CMK (cell line): Measurements from ENCODE around the gene MYL12A.
"Not testable (repeated sequence)": the region's sequence is repeated elsewhere in the genome, so short reads cannot be mapped to it uniquely, and the experiment has no call there.

Source experiments
- DNase-seq: peaks from one replicate; pipeline ENCODE4 v3.0.0-alpha.2; 2010; ENCODE audit warnings: low read depth

Gene MYL12A

DNA sequence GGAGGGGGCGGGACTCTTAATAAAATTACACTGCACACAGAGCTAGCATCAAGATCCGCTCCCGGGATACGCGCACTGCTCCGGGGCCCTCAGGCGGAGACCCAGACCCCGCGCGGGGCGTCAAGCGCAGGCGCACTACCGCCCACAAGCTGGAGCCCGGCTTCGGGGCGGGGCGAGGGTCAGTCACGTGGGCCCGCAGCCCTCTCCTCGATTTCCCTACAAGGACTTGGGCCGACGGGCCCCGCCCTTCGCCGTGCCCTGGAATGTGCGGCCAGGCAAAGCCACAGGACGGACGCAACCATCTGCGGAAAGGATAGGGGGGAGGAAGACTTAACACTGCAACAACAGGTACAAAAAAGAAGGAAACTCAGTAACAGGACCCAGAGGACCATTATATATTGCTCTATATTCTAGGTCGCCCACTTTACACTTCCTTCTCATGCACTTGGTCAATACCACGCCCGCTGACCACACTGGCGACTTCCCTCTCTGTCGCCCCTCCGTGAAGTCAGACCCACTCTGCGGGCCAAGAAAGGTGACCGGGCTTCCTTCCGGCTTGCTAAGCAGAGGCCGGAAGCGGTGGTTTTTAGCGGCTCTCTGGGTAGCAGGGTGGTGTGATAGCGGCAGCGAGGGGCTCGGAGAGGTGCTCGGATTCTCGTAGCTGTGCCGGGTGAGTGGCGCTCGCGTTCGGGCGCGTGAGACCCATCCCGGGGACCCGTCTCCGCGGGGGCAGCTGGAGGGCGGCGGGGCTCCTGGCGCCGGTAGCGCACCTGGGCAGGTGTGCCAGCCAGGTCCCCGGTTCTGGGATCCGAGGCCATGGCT, at the start of gene MYL12A:
Gene MYL12A, plus strand, starts transcription at position 562 of the 822 bp plus-strand sequence. CDS start 5,447 bp downstream, outside the sequence.
- DNase-seq: peak; percentile 91

DNA sequence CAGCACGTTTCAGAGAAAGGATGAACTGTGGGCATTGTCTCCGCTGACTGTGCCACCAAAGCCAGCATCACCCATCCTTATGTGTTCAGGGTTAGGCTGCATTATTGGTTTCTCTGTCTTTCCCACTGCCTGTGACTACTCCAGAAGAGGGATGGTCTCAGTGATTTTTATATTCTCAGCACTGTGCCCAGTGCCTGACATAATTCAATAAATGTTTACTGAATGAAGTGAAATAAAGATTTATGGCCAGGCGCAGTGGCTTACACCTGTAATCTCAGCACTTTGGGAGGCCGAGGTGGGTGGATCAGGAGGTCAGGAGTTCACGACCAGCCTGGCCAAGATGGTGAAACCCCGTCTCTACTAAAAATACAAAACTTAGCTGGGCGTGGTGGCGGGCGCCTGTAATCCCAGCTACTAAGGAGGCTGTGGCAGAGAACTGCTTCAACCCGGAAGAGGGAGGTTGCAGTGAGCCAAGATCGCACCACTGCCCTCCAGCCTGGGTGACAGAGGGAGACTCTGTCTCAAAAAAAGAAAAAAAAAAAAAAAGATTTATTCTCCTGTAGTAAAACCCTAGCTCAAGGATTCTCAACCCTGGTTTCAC, 49.2 kb upstream of the MYL12A start:
- not testable (repeated sequence) for DNase-seq

DNA sequence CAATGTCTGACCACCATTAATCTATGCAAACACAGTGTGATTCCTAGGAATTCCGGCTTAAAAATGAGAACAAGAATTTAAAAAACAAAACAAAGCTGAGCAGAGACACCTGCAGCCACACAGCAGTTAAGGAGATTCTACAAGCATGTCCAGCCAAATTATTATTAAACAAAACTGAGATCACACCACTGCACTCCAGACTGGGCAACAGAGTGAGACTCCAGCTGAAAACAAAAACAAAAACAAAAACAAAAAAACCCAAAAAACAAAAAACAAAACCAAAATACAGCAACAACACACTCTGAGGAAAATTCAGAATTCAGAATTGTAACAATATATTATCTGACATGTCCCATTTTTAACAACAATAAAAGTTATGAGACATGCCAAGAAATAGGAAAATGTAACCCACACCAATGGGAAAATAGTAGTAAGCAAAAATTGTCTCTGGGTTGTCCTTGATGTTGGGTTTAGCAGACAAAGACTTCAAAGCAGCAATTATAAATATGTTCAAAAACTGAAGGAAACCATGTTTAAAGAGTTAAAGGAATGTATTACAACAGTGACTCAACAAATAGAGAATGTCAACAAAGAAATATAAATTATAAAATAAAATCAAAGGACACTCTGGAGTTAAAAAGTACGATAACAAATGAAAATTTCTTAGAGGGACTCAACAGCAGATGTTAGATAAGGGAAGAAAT, 47.5 kb upstream of the MYL12A start:
- no peak for DNase-seq

- no peak for DNase-seq
Observed at GRCh38 chr18:3205239-3205638, 42.4 kb upstream of the MYL12A start.

- DNase-seq: no peak
Observed at GRCh38 chr18:3207565-3207964, 40.0 kb upstream of the MYL12A start.

DNA sequence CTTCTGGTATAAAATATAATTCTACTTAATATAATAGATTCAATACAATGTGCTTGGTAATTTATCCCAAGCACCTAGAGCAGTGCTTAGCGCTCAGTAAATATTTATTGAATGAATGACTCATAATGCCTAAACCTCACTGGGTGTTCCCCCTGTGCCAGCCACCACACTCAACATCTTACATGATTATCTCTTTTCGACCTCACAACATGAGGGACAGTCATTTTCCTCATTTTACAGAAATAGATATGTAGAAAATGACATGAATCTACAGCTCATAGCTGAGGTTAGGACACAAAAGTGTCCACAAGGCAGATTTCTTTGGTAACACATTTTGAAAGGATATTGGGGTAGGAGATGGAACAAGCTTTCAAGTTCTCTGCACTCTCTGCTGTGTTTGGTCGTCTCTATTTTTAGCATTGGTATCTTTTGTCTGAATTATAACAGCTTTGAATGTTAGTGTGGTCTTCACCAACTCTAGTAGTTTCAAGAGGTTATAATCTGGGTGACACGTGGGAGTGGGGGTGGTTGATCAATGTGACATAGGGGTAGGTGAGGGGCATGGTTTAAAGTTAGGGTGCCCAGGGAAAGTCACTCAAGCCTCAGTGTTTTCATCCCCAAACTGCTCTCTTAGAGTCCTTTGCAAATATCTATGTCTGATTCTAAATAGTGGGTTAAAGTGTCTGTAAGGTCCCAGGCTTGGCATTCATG, 37.6 kb upstream of the MYL12A start:
- no peak for DNase-seq

DNA sequence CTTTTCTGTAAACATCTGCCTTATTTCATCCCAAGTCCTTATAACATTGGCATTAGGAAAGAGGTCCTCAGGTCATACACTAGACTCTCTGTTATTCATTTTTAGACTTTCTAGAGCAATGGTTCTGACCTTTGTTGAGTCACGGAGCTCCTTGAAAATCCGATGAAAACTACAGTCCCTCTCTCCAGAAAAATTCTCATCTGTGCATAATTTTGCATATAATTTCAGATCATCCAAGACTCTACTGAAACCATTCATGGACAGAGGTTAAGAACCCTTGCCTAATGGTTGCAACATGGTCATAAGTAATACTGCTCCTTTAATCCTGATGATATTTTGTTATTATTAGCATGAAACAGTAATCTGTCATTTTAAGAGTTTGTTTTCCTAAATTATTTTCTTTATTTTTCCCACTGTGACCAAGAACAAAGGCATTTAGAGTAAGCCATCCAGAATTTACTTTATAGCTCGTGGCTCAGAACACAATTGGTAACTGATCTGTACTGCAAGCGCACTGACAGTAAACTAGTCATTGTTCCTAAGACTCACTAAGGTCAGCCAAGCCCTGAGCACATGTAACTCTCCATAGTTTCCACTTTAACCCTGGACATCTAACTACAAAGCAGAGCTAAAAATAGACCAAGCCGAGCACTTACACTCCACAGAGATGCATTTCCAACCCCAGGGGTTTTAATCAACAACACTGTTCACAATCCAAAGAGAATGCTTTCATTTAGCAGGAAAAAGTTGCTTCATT, 36.2 kb upstream of the MYL12A start:
- DNase-seq: no peak

DNA sequence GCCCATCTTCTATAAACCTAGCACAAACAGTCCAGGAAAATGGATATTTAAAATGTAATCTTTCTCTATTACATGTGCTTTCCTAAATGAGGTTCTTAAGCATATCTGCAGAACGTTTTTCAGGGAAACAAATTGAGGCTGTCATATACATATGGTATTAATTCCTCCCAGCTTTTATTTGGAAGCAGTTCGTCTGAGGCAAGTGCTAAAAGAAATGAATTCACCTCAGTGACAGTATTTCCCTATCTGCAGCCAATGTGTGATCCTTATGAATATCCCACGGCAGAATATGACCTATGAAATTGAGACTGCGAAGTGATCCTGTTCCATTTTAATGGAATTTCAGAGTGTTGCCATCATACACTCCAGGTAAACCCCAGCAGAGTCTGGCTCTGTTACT, 34.9 kb upstream of the MYL12A start:
- no peak for DNase-seq

DNA sequence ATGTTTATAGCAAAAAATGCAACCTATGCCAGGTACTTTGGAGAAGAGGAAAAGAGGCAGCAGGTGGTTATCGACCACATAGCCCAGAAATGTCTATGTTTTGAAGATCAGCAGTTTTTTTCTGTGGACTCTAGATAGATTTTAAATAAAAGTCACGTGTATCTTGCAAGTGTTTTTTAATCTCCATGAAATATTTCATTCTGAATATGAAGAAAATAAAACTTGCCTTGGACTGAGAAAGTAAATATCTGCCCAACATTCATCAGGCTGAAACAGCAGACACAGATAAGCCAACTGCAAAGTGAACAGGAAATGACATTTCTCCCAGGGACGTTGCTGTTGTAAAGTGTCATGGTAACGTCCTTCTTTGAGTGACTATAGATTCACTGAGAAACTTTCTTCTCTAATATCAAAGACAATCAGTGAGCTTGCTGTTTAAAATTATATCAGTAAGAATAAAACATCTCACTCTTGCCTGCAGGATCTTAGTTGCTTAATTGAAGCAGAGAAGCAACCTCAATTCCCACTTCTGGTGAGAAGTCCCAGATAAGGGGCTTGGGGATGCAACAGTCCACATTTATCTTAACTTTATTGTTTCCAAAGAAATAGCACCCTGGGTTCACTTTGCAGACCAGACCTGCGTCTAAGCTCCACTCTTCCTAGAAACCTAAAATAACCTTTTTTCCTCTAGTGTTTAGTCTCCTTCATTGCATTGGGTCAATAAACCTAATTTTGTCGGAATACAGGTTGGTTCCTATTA, 34.1 kb upstream of the MYL12A start:
- DNase-seq: no peak

DNA sequence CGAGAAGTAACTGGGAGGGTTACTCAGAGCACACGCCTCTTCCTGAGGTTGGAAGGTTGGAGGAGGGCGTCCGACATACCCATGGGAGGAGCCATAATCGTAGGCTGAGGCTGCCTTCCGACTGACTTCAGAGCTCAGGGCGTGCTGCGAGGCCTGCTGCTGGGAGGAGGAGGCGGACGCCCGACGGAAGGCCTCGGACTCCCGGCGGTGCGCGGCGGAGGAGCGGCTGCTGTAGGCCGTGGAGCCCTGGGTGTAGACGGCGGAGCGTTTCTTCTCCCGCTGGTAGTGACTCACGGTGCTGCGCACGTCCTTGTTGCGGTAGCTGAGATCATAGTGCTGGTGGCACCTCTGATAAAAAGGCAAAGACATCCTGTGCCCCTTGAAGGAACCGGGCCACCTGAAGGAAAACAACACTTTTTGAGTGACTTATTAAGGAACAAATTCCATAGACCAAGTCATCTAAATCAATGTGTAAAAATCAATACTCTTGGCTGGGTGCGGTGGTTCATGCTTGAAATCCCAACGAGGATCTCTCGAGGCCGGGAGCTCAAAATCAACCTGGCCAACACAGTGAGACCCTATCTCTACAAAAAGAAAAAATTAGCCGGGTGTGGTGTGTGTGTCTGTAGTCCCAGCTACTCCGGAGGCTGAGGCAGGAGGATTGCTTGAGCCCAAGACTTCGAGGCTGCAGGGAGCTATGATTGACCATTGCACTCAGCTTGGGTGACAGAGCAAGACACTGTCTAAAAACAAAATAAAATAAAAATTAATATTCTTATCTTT, 32.6 kb upstream of the MYL12A start:
- DNase-seq: no peak

DNA sequence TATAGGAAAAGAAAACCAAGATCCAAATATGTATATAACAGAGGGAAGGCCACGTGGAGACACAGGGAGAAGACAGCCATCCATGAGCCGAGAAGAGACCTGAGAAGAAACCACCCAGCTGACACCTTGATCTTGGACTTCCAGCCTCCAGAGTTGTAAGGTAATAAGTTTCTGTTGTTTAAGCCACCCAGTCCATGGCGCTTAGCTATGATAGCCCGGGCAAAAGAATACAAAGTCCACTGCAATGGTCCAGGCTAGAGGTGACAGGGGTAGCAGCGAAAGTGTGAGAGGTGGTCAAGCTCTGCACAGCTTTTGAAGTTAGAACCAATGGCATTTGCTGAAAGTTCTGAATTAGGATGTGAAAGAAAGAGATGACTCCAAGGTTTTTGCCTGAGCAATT, 30.6 kb upstream of the MYL12A start:
- no peak for DNase-seq

DNA sequence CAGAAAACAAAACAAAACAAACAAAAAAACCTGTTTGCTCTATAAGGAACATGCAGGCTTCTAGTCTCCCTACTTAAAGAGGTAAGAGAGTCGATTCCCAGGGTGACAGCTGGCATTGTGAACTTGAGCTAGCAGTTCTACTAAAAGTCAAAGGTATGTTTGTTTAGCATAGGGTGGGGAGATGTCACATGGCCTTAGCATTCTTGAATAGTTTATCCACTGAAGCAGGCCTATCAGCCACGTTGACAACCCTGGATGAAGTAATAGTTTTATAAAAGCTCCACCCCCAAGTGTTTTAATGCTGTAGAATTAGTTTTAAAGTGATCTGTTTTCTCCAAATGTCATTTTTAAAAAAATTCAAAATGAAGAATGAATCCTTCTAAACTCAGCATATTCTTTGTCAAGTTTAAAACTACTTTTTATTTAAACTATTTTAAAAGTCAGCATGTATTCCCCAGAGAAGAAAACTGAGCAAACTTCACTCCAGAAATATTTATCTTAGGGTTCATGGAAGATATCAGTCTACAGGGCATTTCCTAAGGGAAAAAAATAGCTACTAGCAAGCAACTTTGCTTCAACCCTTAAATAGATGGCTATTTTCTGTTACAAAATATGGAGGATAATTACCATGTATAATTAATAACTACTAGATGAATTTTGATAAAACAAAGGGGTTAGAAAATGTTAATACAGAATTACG, 29.5 kb upstream of the MYL12A start:
- DNase-seq: no peak

- DNase-seq: no peak
Observed at GRCh38 chr18:3218819-3219218, 28.8 kb upstream of the MYL12A start.

GRCh38 chr18:3219241-3219630, 28.4 kb upstream of the MYL12A start:
- DNase-seq: no peak

DNA sequence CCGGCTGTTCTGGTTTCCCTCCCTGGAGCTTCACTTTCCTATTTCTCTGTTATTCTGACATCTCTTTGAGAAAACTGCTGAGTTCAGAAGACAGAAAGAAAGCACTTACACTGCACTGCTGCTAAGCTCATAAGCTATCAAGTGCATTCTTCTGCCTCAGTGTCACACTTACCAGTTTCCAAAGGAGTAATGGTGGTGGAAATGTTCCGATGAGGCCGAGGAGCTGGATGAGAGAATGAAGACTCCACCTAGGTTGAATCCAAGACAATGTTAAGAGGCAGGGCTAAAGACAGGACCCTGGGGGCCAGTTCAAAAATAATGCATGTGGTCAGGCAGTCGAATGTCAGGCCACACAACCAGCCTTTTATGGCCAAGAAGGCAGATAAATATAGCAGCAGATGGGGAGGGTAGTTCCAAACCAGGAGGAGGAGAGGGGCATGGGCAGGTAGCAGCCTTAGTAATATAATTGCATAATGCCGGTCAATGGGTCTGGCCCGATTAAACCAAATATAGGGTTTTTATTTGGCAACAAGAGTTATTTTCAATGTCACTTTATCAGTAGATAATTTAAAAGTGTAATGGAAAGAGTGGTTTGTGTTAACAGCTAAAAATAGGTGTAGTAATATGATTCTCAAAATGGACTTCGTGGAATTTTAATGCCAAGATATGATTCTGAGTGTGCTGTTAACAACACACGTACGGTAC, 27.8 kb upstream of the MYL12A start, which contains the start of gene MYOM1:
Gene MYOM1, minus strand, starts transcription at position 338 of the 705 bp plus-strand sequence. CDS start 4,745 bp downstream, outside the sequence.
- no peak for DNase-seq

GRCh38 chr18:3220868-3221267, 26.7 kb upstream of the MYL12A start:
- DNase-seq: not testable (repeated sequence)

GRCh38 chr18:3221496-3221895, 26.1 kb upstream of the MYL12A start:
- DNase-seq: no peak

GRCh38 chr18:3223356-3223755, 24.2 kb upstream of the MYL12A start:
- DNase-seq: no peak

- no peak for DNase-seq
Observed at GRCh38 chr18:3224223-3224622, 23.4 kb upstream of the MYL12A start.
